Endometrium (tissue), 2 donors: ENCODE results near the gene PHF13.

Source experiments
- FAIRE-seq: peaks from 2 replicates; lab custom pipeline; 2012; peaks lifted over from hg19 to GRCh38; lab: Jason Lieb, UNC
- donor health status: control.
- donor health status: control.

Gene PHF13

DNA sequence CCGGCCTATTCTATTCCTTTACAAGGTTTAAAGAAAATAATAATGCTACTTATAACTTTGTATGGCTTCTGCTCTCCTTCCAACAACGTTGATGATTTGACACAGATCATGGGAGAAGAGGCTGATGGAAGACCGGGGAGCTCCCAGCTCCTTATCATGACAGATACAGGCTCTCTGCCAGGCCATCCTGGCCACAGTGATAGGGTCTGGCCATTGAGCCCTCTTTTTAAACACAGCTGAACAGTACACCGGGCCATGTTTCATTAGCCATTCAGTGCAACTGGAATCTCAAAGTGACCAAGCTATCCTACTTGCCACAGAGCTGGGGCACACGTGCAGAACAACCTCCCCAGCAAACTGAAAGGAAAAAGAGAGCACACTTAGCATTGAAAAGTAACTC is 53.2 kb downstream of the PHF13 start:
- no peak for FAIRE-seq

DNA sequence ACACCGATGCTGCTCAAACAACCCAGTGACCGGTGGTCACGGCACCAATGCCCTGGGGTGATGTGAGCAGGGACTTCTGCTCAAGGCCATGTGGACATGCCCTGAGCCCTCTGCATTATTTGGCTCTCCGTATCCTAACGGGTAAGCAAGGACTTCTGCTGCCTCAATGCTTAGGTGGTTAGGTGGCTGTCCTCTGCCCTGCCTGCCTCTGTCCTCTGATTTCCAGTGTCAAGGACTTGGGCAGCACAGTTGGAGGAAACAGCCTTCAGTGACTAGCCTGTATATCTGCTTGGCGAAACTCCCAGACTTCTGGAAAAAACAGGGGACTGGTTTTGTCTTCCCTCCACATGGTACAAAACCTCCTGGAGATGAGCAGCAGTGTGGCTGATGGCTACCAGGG is 53.6 kb downstream of the PHF13 start:
- FAIRE-seq = no peak

DNA sequence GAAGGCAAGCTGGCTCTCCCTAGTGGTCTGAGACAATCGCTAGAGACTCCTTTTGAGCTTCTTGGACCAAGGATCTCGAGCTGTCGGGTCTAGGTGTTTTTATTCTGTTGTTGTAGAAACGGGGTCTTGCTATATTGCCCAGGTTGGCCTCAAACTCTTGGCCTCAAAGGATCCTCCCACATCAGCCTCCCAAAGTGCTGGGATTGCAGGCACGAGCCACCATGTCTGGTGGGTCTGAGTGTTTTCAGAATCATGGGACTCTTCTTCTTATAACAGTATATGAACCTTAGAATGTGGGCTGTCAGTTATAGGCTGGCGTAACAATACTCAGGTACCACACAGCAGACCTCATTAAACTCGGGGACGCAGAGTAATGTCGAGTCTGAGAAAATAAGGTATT is 55.0 kb downstream of the PHF13 start:
- no peak for FAIRE-seq

DNA sequence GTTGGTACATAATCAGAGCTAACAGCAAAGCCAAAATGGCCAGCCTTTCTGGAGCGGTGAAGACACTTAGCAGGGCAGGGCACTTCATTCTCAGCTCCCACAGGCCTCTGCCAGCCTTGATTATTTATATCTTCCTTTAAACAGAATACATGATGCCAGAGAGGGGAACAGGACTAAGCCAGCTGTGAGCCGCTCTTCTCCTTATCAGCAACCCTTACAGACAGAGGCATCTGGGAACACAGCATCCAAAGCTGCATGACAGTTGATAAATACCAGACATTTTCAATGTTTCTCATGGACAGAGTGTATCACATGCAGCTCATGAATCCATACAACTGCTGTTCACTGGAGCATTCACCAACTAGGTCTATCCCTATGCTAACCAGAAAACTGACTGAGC is 59.0 kb downstream of the PHF13 start:
- FAIRE-seq = no peak
